ENCODE data around the gene TRIM38.

The TRIM38 gene

GRCh38 chr6:26027491-26028211 lies 65.0 kb downstream of the TRIM38 start:
- H3K9me3 ChIP-seq (ENCODE audit: control insufficient read depth, insufficient read depth, low read depth, low read length): no peaks in the 10 kb centered on the region
- CTCF ChIA-PET: interaction anchor here (0.7 to 7.2 kb wide), 2 partner anchors 24 to 70 kb away, joined by 5 to 64 read pairs; no protein-coding TSS in a partner anchor
- H3K36me3 ChIP-seq (ENCODE audit: control insufficient read depth in 2 of 2, insufficient read depth in 1 of 2, low read length in 2 of 2): no peaks in the 10 kb centered on the region
- H3K4me3 ChIP-seq (ENCODE audit: low read depth, low read length): peak overlapping the region; percentile 48; the same call in 1 of the 2 replicates
- POLR2A ChIA-PET: interaction anchor here (1.2 to 3.4 kb wide), 6 partner anchors 25 to 129 kb away, joined by 5 to 57 read pairs (median 24); a partner anchor contains a TSS
- TF ChIP-seq ZNF146 (tag by site-specific recombination; IDR thresholded peaks at IDR 0.05): no peak
- TF ChIP-seq ZFP3 (tag by site-specific recombination; IDR thresholded peaks at IDR 0.05; ENCODE audit: low read depth): no peak
- no peak for TF ChIP-seq ZNF394 (tag by site-specific recombination; IDR thresholded peaks at IDR 0.05; ENCODE audit: borderline replicate concordance)
- no peak for TF ChIP-seq ZBTB8A (tag by site-specific recombination; IDR thresholded peaks at IDR 0.05)
- TF ChIP-seq ZFP41 (tag by site-specific recombination; IDR thresholded peaks at IDR 0.05; ENCODE audit: borderline replicate concordance): no peak
- TF ChIP-seq ZNF654 (tag by site-specific recombination; IDR thresholded peaks at IDR 0.05; ENCODE audit: low read depth): 0 out of 2 replicates have a peak, but pooled peaks have one; percentile 2
- TF ChIP-seq EGR2 (tag by site-specific recombination; IDR thresholded peaks at IDR 0.05; ENCODE audit: low read depth): no peak
- TF ChIP-seq ZNF16 (tag by site-specific recombination; IDR thresholded peaks at IDR 0.05; ENCODE audit: low read depth): no peak
- TF ChIP-seq KLF9 (tag by site-specific recombination; IDR thresholded peaks at IDR 0.05; ENCODE audit: low read depth): no peak
- TF ChIP-seq ZNF138 (tag by site-specific recombination; IDR thresholded peaks at IDR 0.05; ENCODE audit: borderline replicate concordance): no peak
- TF ChIP-seq KLF10 (tag by site-specific recombination; IDR thresholded peaks at IDR 0.05): peak; percentile 4; the same call in 1 of the 2 replicates
- TF ChIP-seq, protein P1, sequence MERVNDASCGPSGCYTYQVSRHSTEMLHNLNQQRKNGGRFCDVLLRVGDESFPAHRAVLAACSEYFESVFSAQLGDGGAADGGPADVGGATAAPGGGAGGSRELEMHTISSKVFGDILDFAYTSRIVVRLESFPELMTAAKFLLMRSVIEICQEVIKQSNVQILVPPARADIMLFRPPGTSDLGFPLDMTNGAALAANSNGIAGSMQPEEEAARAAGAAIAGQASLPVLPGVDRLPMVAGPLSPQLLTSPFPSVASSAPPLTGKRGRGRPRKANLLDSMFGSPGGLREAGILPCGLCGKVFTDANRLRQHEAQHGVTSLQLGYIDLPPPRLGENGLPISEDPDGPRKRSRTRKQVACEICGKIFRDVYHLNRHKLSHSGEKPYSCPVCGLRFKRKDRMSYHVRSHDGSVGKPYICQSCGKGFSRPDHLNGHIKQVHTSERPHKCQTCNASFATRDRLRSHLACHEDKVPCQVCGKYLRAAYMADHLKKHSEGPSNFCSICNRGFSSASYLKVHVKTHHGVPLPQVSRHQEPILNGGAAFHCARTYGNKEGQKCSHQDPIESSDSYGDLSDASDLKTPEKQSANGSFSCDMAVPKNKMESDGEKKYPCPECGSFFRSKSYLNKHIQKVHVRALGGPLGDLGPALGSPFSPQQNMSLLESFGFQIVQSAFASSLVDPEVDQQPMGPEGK (tag by site-specific recombination; IDR thresholded peaks at IDR 0.05): no peak
- no peak for TF ChIP-seq ZNF302 (tag by site-specific recombination; IDR thresholded peaks at IDR 0.05; ENCODE audit: low read depth)
- TF ChIP-seq ZNF223 (tag by site-specific recombination; IDR thresholded peaks at IDR 0.05): no peak
- TF ChIP-seq GLIS2 (tag by site-specific recombination; IDR thresholded peaks at IDR 0.05): no peak
- TF ChIP-seq ZBTB10 (tag by site-specific recombination; IDR thresholded peaks at IDR 0.05): no peak
- peak overlapping the region; percentile 47; the same call in 1 of the 2 replicates for H3K27ac ChIP-seq (ENCODE audit: extremely low read depth, low read depth, low read length)
- peaks cover 18% of the 10 kb centered on the region for H3K4me1 ChIP-seq (ENCODE audit: control insufficient read depth, insufficient read depth, low read length)

DNA sequence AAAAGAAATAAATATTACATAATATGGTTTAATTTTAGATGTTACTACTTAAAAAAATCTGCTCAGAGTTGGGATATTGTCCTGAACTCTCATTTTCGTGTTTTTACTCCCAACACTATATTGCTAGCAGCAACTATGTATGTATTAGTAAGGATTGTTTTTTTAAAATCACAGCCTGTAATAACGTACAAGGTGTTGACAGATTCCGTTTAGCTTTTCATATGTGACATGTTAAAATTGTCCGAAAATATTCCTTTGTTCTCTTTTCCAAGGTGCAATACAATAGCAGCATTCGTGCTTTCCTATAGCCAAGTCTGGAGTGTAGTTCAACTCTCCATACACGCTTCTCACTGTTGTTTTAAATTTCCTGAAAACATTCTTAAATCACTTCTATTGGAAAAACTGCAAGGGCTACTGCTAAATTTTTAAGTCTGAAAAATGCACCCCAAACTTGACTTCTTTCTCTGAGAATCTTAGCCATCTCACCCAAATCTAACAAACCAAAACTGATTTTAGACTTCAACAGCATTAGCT lies 65.7 kb downstream of the TRIM38 start:
- Histone ChIP-seq H3K4me3 (ENCODE audit: low read depth, low read length) (no peak overlapping the region), H3K27ac (ENCODE audit: extremely low read depth, low read depth, low read length) (no peak overlapping the region; the same call in 1 of the 2 replicates), H3K9me3 (ENCODE audit: control insufficient read depth, insufficient read depth, low read depth, low read length) (no peaks in the 10 kb centered on the region), H3K4me1 (ENCODE audit: control insufficient read depth, insufficient read depth, low read length) (peaks cover 18% of the 10 kb centered on the region), H3K36me3 (ENCODE audit: control insufficient read depth in 2 of 2, insufficient read depth in 1 of 2, low read length in 2 of 2) (no peaks in the 10 kb centered on the region)
- no peak for TF ChIP-seq ZBTB21 (tag by site-specific recombination; IDR thresholded peaks at IDR 0.05)
- TF ChIP-seq ZNF558 (tag by site-specific recombination; IDR thresholded peaks at IDR 0.05): no peak
- TF ChIP-seq ZNF585B (tag by site-specific recombination; IDR thresholded peaks at IDR 0.05): no peak
- no peak for TF ChIP-seq ZBTB10 (tag by site-specific recombination; IDR thresholded peaks at IDR 0.05)
- no peak for TF ChIP-seq ZNF747 (tag by site-specific recombination; IDR thresholded peaks at IDR 0.05)
- TF ChIP-seq AEBP2 (tag by site-specific recombination; IDR thresholded peaks at IDR 0.05; ENCODE audit: borderline replicate concordance): no peak
- TF ChIP-seq KLF8 (tag by site-specific recombination; IDR thresholded peaks at IDR 0.05): no peak
- peak; percentile 35 for TF ChIP-seq PRDM6 (tag by site-specific recombination; IDR thresholded peaks at IDR 0.05)
- ChIA-PET CTCF (interaction anchor here (0.7 to 7.2 kb wide), 3 partner anchors 25 to 69 kb away, joined by 3 to 64 read pairs (median 5); no protein-coding TSS in a partner anchor), POLR2A (interaction anchor here (1.2 to 3.4 kb wide), 4 partner anchors 76 to 129 kb away, joined by 5 to 57 read pairs (median 16); a partner anchor contains a TSS)
